K562 (cell line): ENCODE measurements around the gene COMMD1. TPM values are rescaled to one million over a fixed set of nuclear protein-coding genes. Genes with fewer than 3 reads are reported as not detected.

Source experiments
- ATAC-seq: fragments of 200-7000 bp; cut with Tn5 transposase; 3 replicates; pipeline ENCODE4 v1.9.1; 2020; ENCODE audit warnings: moderate library complexity
- BruUV-seq: library from RNA; stranded (reverse); fragments of 400-500 nt; replicated peaks from 2 replicates; lab custom pipeline; 2021; lab: Mats Ljungman, UMichigan
- CTCF ChIA-PET: fragments of 300-600 bp; formaldehyde crosslinking; extraction: SDS; loops from one replicate; lab custom pipeline; 2021; ENCODE audit warnings: low intra/inter-chr PET ratio; lab: Yijun Ruan, JAX
- POLR2A ChIA-PET: fragments of 300-600, 350-650 bp; sonication (Branson Sonifier 250); formaldehyde crosslinking; extraction: SDS; loops from one replicate; lab custom pipeline; 2021; ENCODE audit warnings: antibody characterized with exemption, inconsistent platforms; lab: Yijun Ruan, JAX
- DNase-seq, 4 experiments: peaks; one replicate each; pipeline versions ENCODE4 v3.0.0 to v3.0.0-alpha.2; 2011 to 2018; ENCODE audit warnings: low spot score in 3 of 4, mixed read lengths in 3 of 4; ENCODE audit errors: extremely low read depth in 1 of 4
- FAIRE-seq: peaks from 2 replicates; lab custom pipeline; 2011; peaks lifted over from hg19 to GRCh38; lab: Jason Lieb, UNC
- H2AFZ ChIP-seq: 2 replicates; pipeline ENCODE4 v1.6.0; 2011; ENCODE audit warnings: low read depth, low read length, control low read depth, inconsistent platforms
- H3K27ac ChIP-seq: fragments of 200-600 bp; 3 replicates; pipeline ENCODE4 v1.8.0; 2011; ENCODE audit warnings: low read depth, mild to moderate bottlenecking, control low read depth, inconsistent platforms, low read length, moderate library complexity, mixed read lengths; ENCODE audit errors: extremely low read depth
- H3K27me3 ChIP-seq, 2 experiments: fragments of 300-600 bp in 1 of 2; 2 replicates in 1 of 2; 3 replicates in 1 of 2; pipeline versions ENCODE4 v1.6.0 to v1.8.0; 2011; ENCODE audit warnings: inconsistent platforms in 2 of 2, low read length in 2 of 2, mild to moderate bottlenecking in 1 of 2, mixed read lengths in 1 of 2, moderate library complexity in 1 of 2; ENCODE audit not compliant: control insufficient read depth in 2 of 2, insufficient read depth in 2 of 2
- H3K36me3 ChIP-seq: fragments of 300-600 bp; 3 replicates; pipeline ENCODE4 v1.8.0; 2011; ENCODE audit warnings: mild to moderate bottlenecking, low read length, inconsistent platforms; ENCODE audit not compliant: control insufficient read depth, insufficient read depth
- H3K4me1 ChIP-seq, 2 experiments: fragments of 200-600 bp in 1 of 2; replicated peaks in 1 of 2; 2 replicates in 1 of 2; 3 replicates in 1 of 2; pipeline versions ENCODE4 v1.5.1 to v1.8.0; 2011; ENCODE audit warnings: inconsistent platforms in 2 of 2, low read length in 2 of 2, mild to moderate bottlenecking in 1 of 2, mixed read lengths in 1 of 2, moderate library complexity in 1 of 2; ENCODE audit not compliant: control insufficient read depth in 2 of 2, insufficient read depth in 2 of 2
- H3K4me2 ChIP-seq: 2 replicates; pipeline ENCODE4 v1.6.1; 2011; ENCODE audit warnings: low read length, control low read depth, inconsistent platforms, mixed read lengths; ENCODE audit not compliant: insufficient read depth
- H3K4me3 ChIP-seq: fragments of 200-600 bp; sonication (generic), shearing (Covaris generic); 2 replicates; pipeline ENCODE4 v1.5.1; 2016; ENCODE audit warnings: control low read depth, inconsistent platforms
- H3K79me2 ChIP-seq: fragments of 200-600 bp; 3 replicates; pipeline ENCODE4 v1.8.0; 2011; ENCODE audit warnings: low read length, inconsistent platforms; ENCODE audit not compliant: control insufficient read depth, insufficient read depth
- H3K9ac ChIP-seq, 2 experiments: 2 replicates each; pipeline versions ENCODE4 v1.6.0 to v1.6.1; 2011; ENCODE audit warnings: low read depth in 2 of 2, low read length in 2 of 2, control low read depth in 1 of 2, inconsistent platforms in 1 of 2, mild to moderate bottlenecking in 1 of 2, mixed read lengths in 1 of 2; ENCODE audit not compliant: insufficient read depth in 1 of 2
- H3K9me1 ChIP-seq: one replicate; pipeline ENCODE4 v1.6.0; 2011; ENCODE audit warnings: inconsistent platforms, mild to moderate bottlenecking, low read length, moderate library complexity; ENCODE audit not compliant: control insufficient read depth, insufficient read depth
- H3K9me3 ChIP-seq: replicated peaks from 2 replicates; pipeline ENCODE4 v1.5.1; 2011; ENCODE audit warnings: low read depth, low read length, inconsistent platforms; ENCODE audit not compliant: control insufficient read depth, insufficient read depth
- H4K20me1 ChIP-seq: replicated peaks from 2 replicates; pipeline ENCODE4 v1.6.1; 2011; ENCODE audit warnings: low read length, inconsistent platforms, mixed read lengths; ENCODE audit not compliant: control insufficient read depth, insufficient read depth
- MEF2D ChIP-seq: conservative IDR thresholded peaks from 2 replicates; pipeline ENCODE4 v1.6.1; 2016; ENCODE audit warnings: low read depth, missing genetic modification characterization, missing compliant biosample characterization
- WGBS: fragments of 100-300 bp; shearing (Covaris generic); methylation state at CpG from one replicate; pipeline ENCODE4 v1.1.6; 2016; ENCODE audit warnings: low coverage, mixed read lengths; ENCODE audit not compliant: insufficient coverage; ENCODE audit errors: missing lambda C conversion rate; 5-methylcytosine and 5-hydroxymethylcytosine counted together
- in situ Hi-C: fragments of 300-500 bp; cut with MboI; formaldehyde crosslinking; loops from 4 replicates; pipeline ENCODE4 v1.15.0; 2018; ENCODE audit warnings: inconsistent platforms, mixed read lengths
- intact Hi-C: fragments of 100-400 bp; cut with micrococcal nuclease; formaldehyde crosslinking; loops from 2 replicates; pipeline ENCODE4 v1.14.2; 2022
- polyA plus RNA-seq, 8 experiments: library from polyadenylated mRNA; depleted of rRNA in 4 of 8; stranded (reverse) in 5 of 8; unstranded in 3 of 8; fragments of >200 nt; fragmentation: Nextera tagmentation in 2 of 8; fragmentation: Illumina TruSeq in 1 of 8; extraction: Ambion mirVana in 2 of 8; extraction: Trizol in 1 of 8; gene quantifications; 2 replicates each; pipeline versions ENCODE4 v1.2.1 to v1.2.3, GENCODE V29; 2011 to 2014; ENCODE audit warnings: inconsistent platforms in 1 of 8, missing spikeins in 1 of 8
- total RNA-seq, 7 experiments: library from RNA; depleted of rRNA in 6 of 7; stranded (reverse); fragments of >200 nt in 6 of 7; fragmentation: Illumina TruSeq in 2 of 7; extraction: Trizol in 2 of 7; gene quantifications; 2 replicates each; pipeline versions ENCODE4 v1.2.1 to v1.2.3, GENCODE V29; 2011 to 2021; ENCODE audit warnings: low replicate concordance in 1 of 7
- TF ChIP-seq, protein P1 (sequence below), 2 experiments: fragments of 450-650 bp; conservative IDR thresholded peaks; 2 replicates each; pipeline ENCODE4 v1.6.1; 2017; ENCODE audit warnings: mild to moderate bottlenecking in 2 of 2, moderate library complexity in 2 of 2

COMMD1 gene
- total and polyA plus RNA-seq, 9 of the 15 experiments (the other 6 are each of a cell fraction or from before 2014, with no cell fraction given), result 14.4 to 77.0 (median 21.4) TPM

DNA sequence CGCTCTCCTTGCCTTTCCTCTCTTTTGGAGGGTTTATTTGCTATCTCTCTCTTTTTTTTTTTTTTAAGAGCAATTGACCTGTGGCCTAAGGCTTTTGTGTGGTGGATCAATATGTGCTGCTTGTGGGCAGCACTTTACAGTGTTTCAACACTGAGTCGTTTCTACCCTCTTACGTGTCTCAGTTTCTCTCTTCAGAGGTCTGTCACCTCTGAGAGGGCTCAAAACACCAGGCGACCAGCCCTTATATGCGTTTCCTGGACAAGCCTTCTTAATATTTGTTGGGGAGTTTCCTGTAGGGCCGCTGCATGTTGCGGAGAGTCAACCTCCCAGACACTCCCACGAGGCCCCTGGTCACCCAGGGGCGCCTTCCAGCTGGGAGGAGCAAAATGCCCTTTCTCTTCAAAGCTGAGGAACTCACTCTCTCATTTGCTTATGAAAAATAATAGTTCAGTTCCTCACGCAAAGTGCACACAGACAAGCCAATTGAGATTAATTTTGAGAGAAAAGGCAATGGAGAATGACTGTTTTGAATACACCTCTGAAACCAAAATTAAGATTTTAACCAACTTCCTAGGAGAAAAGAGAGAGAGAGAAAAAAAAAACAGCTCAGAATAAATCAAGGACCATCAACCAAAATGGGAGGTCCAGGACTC lies 194.2 kb downstream of the COMMD1 start (continued):
- TF ChIP-seq, protein P1, sequence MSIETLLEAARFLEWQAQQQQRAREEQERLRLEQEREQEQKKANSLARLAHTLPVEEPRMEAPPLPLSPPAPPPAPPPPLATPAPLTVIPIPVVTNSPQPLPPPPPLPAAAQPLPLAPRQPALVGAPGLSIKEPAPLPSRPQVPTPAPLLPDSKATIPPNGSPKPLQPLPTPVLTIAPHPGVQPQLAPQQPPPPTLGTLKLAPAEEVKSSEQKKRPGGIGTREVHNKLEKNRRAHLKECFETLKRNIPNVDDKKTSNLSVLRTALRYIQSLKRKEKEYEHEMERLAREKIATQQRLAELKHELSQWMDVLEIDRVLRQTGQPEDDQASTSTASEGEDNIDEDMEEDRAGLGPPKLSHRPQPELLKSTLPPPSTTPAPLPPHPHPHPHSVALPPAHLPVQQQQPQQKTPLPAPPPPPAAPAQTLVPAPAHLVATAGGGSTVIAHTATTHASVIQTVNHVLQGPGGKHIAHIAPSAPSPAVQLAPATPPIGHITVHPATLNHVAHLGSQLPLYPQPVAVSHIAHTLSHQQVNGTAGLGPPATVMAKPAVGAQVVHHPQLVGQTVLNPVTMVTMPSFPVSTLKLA (conservative IDR thresholded peaks at IDR 0.05), result no peak

DNA sequence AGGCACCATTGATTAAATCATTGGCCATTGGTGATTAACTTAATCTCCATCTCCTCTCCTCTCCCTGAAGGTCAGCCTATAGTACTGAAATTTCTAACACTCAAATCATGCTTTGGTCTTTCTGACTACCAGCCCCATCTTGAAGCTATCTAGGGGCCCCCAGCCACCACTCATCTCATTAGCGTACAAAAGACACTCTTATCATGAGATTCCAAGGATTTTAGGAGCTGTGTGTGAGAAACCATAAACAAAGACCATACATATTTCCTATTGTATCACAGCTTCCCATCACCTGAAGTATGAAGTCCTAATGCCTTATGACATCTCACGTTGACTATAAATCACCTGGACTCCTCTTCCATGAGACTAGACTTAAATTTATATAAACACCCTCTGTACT lies 196.4 kb downstream of the COMMD1 start:
- DNase-seq (no peak), FAIRE-seq (no peak), ATAC-seq (no peak)
- Histone ChIP-seq H3K9me3 (no peaks in the 10 kb centered on the region), H3K79me2 (no peaks in the 10 kb centered on the region), H3K9ac (no peak overlapping the region), H3K36me3 (no peaks in the 10 kb centered on the region), H3K4me2 (no peak overlapping the region), H3K4me3 (no peak overlapping the region), H4K20me1 (no peaks in the 10 kb centered on the region), H3K27ac (no peak overlapping the region), H3K4me1 (no peaks in the 10 kb centered on the region; a peak in 1 of 5 replicates), H3K9me1 (no peaks in the 10 kb centered on the region), H2AFZ (no peak overlapping the region), H3K27me3 (no peaks in the 10 kb centered on the region)
- intact Hi-C loops, result no loop called here
- WGBS, result 43% methylated on average over 2 of the region's 2 CpGs
- in situ Hi-C loops, result no loop called here
- TF ChIP-seq MEF2D (tag), result no peak
- ChIA-PET POLR2A (interaction anchor here (1.8 kb wide), 1 partner anchor 14 kb away, joined by 6 read pairs; no protein-coding TSS in a partner anchor), CTCF (no interaction called here)
- BruUV-seq, result no TSS peak
